H1 (cell line): ENCODE results near the gene TMEM14C. TPM values are rescaled to one million over a fixed set of nuclear protein-coding genes. Genes with fewer than 3 reads are reported as not detected.

Experiments
- EZH2 ChIP-seq: fragments of 200-600 bp; sonication (generic); IDR thresholded peaks from 2 replicates; pipeline ENCODE4 v1.7.1; 2012; ENCODE audit warnings: low read depth, mild to moderate bottlenecking, moderate library complexity, low read length, inconsistent platforms; ENCODE audit not compliant: severe bottlenecking
- HDAC6 ChIP-seq: IDR thresholded peaks from one replicate; pipeline ENCODE4 v1.7.1; 2012; ENCODE audit warnings: low read depth, mild to moderate bottlenecking, inconsistent platforms, low read length, moderate library complexity
- KDM1A ChIP-seq: fragments of 200-600, 300-600 bp; sonication (generic); IDR thresholded peaks from 2 replicates; pipeline ENCODE4 v1.7.1; 2016; ENCODE audit warnings: mild to moderate bottlenecking, low read length, borderline replicate concordance
- MAFK ChIP-seq: IDR thresholded peaks from 2 replicates; pipeline ENCODE4 v1.6.1; 2012; ENCODE audit warnings: low read depth, mild to moderate bottlenecking, improper control_type of control experiment, low read length
- POLR2A ChIP-seq, 2 experiments: IDR thresholded peaks; 1 replicate in 1 of 2; 2 replicates in 1 of 2; pipeline ENCODE4 v1.6.1; 2011; ENCODE audit warnings: low read depth in 2 of 2, low read length in 2 of 2, mild to moderate bottlenecking in 2 of 2; ENCODE audit errors: control extremely low read depth in 1 of 2
- POLR2AphosphoS5 ChIP-seq: IDR thresholded peaks from 2 replicates; pipeline ENCODE4 v1.6.1; 2011; ENCODE audit warnings: low read depth, low read length
- RAD21 ChIP-seq, 2 experiments: IDR thresholded peaks in 1 of 2; conservative IDR thresholded peaks in 1 of 2; 2 replicates each; pipeline ENCODE4 v1.6.1; 2011; ENCODE audit warnings: low read depth in 2 of 2, low read length in 2 of 2, improper control_type of control experiment in 1 of 2, inconsistent platforms in 1 of 2, mild to moderate bottlenecking in 1 of 2, moderate library complexity in 1 of 2
- RBBP5 ChIP-seq: IDR thresholded peaks from 2 replicates; pipeline ENCODE4 v1.7.1; 2012; ENCODE audit warnings: low read depth, mild to moderate bottlenecking, inconsistent platforms, low read length, moderate library complexity, borderline replicate concordance
- SP1 ChIP-seq: IDR thresholded peaks from 2 replicates; pipeline ENCODE4 v1.6.1; 2011; ENCODE audit warnings: low read depth, low read length
- polyA plus RNA-seq, 7 experiments: library from polyadenylated mRNA; depleted of rRNA in 3 of 7; stranded (reverse) in 5 of 7; unstranded in 2 of 7; fragments of >200 nt in 5 of 7; fragments of 200-250 nt in 2 of 7; gene quantifications; 1 replicate in 5 of 7; 2 replicates in 1 of 7; 4 replicates in 1 of 7; pipeline versions ENCODE4 v1.2.1 to v1.2.3, GENCODE V29; 2011 to 2013; ENCODE audit warnings: missing spikeins in 2 of 7, mixed read lengths in 2 of 7
- total RNA-seq: library from RNA; stranded (reverse); fragmentation: NEBNext Ultra II Directional; extraction: Animal tissue kit (Norgen Biotek cat#: 25700); gene quantifications from 2 replicates; pipeline ENCODE4 v1.2.1, GENCODE V29; 2021

TMEM14C gene
- total and polyA plus RNA-seq, 2 of the 8 experiments (the other 6 are each of a cell fraction or from before 2014, with no cell fraction given) = 116 to 157 TPM

DNA sequence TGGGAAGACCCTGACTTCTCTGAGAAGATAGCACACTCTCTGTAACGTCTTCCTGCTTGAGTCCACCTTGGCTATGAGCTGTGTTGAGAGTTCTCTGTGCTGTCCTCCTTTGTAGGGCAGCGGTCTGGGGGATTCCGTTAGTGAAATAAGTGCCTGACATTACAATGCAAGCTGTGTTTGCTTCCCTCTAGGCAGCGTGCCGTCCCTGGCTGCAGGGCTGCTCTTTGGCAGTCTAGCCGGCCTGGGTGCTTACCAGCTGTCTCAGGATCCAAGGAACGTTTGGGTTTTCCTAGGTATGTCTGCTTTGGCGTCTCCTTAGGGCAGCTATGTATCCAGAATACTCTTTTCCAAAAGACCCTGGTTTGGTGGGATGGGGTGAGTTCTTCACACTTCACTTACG is 2.8 kb downstream of the TMEM14C start (continued):
- TF ChIP-seq RBBP5 = no peak
- no peak for TF ChIP-seq POLR2AphosphoS5
- no peak for TF ChIP-seq HDAC6
- no peak for TF ChIP-seq MAFK
- TF ChIP-seq SP1 = no peak
- TF ChIP-seq POLR2A (IDR thresholded peaks at IDR 0.05; ENCODE audit: control extremely low read depth in 1 of 2, low read depth in 2 of 2, low read length in 2 of 2) = no peak
- TF ChIP-seq EZH2 = no peak
- no peak for TF ChIP-seq RAD21 (IDR thresholded peaks at IDR 0.05 in 1 of 2, conservative IDR thresholded peaks at IDR 0.05 in 1 of 2; ENCODE audit: low read depth in 2 of 2, low read length in 2 of 2)
- TF ChIP-seq KDM1A = no peak
